H1 (cell line): ENCODE data around the gene ADAMTS6. TPM values are rescaled to one million over a fixed set of nuclear protein-coding genes. Genes with fewer than 3 reads are reported as not detected.

Experiments
- CTCF ChIA-PET: fragments of 300-600 bp; sonication (Branson Sonifier 250); formaldehyde crosslinking; loops from one replicate; lab custom pipeline; 2021; ENCODE audit not compliant: partially characterized antibody; lab: Charles Lee
- POLR2A ChIA-PET: fragments of 300-600 bp; sonication (Branson Sonifier 250); formaldehyde crosslinking; loops from one replicate; lab custom pipeline; 2021; ENCODE audit warnings: inconsistent platforms; ENCODE audit not compliant: partially characterized antibody; lab: Charles Lee
- DNase-seq, 2 experiments: peaks; one replicate each; pipeline versions ENCODE4 v3.0.0 to v3.0.0-alpha.2; 2010 to 2022; ENCODE audit warnings: low spot score in 2 of 2, low read depth in 1 of 2, mixed read lengths in 1 of 2
- FAIRE-seq: peaks from 2 replicates; lab custom pipeline; 2011; peaks lifted over from hg19 to GRCh38; lab: Jason Lieb, UNC
- H2AFZ ChIP-seq: 2 replicates; pipeline ENCODE4 v1.8.1; 2012; ENCODE audit warnings: low read length, inconsistent platforms
- H2AK5ac ChIP-seq: 2 replicates; pipeline ENCODE4 v1.6.1; 2013; ENCODE audit warnings: low read depth, low read length
- H2BK120ac ChIP-seq: replicated peaks from 2 replicates; pipeline ENCODE3; 2013; ENCODE audit warnings: low read depth, low read length, inconsistent platforms
- H2BK12ac ChIP-seq: 2 replicates; pipeline ENCODE4 v1.6.1; 2013; ENCODE audit warnings: low read depth, low read length
- H2BK15ac ChIP-seq: 2 replicates; pipeline ENCODE4 v1.6.1; 2013; ENCODE audit warnings: low read length
- H2BK20ac ChIP-seq: 2 replicates; pipeline ENCODE4 v1.6.1; 2013; ENCODE audit warnings: low read length
- H2BK5ac ChIP-seq: 2 replicates; pipeline ENCODE4 v1.6.1; 2013; ENCODE audit warnings: low read depth, low read length
- H3K14ac ChIP-seq: 2 replicates; pipeline ENCODE4 v1.6.1; 2013; ENCODE audit warnings: inconsistent platforms; ENCODE audit not compliant: insufficient read length
- H3K18ac ChIP-seq: 2 replicates; pipeline ENCODE4 v1.6.1; 2013; ENCODE audit warnings: low read length; ENCODE audit errors: extremely low read depth
- H3K23ac ChIP-seq: 2 replicates; pipeline ENCODE4 v1.6.1; 2013; ENCODE audit warnings: inconsistent platforms; ENCODE audit not compliant: insufficient read length
- H3K23me2 ChIP-seq: 2 replicates; pipeline ENCODE4 v1.6.1; 2013; ENCODE audit warnings: low read depth, low read length
- H3K27ac ChIP-seq: 2 replicates; pipeline ENCODE4 v1.6.1; 2011; ENCODE audit warnings: low read depth, low read length, inconsistent platforms
- H3K27me3 ChIP-seq, 4 experiments: replicated peaks in 1 of 4; 1 replicate in 1 of 4; 2 replicates in 3 of 4; pipeline versions ENCODE4 v1.6.1 to v1.8.1; 2011 to 2013; ENCODE audit warnings: low read length in 3 of 4, mild to moderate bottlenecking in 3 of 4, inconsistent platforms in 2 of 4, mixed read lengths in 2 of 4, moderate library complexity in 1 of 4; ENCODE audit not compliant: control insufficient read depth in 3 of 4, insufficient read depth in 3 of 4; ENCODE audit errors: extremely low read depth in 1 of 4
- H3K36me3 ChIP-seq, 4 experiments: 2 replicates each; pipeline versions ENCODE4 v1.6.1 to v1.8.1; 2011 to 2013; ENCODE audit warnings: mild to moderate bottlenecking in 4 of 4, low read length in 3 of 4, moderate library complexity in 2 of 4, control low read depth in 1 of 4, inconsistent platforms in 1 of 4; ENCODE audit not compliant: insufficient read depth in 4 of 4, control insufficient read depth in 2 of 4
- H3K4ac ChIP-seq: replicated peaks from 2 replicates; pipeline ENCODE3; 2013; ENCODE audit warnings: low read length, low read depth, mixed read lengths, inconsistent platforms; ENCODE audit not compliant: insufficient read length
- H3K4me1 ChIP-seq, 4 experiments: replicated peaks in 1 of 4; 1 replicate in 1 of 4; 2 replicates in 3 of 4; pipeline versions ENCODE4 v1.6.1 to v1.8.1; 2011 to 2013; ENCODE audit warnings: low read length in 3 of 4, inconsistent platforms in 2 of 4, mixed read lengths in 1 of 4; ENCODE audit not compliant: insufficient read depth in 4 of 4, control insufficient read depth in 3 of 4
- H3K4me2 ChIP-seq, 2 experiments: 2 replicates each; pipeline versions ENCODE4 v1.6.1 to v1.8.1; 2011 to 2013; ENCODE audit warnings: low read depth in 2 of 2, low read length in 2 of 2, control low read depth in 1 of 2, inconsistent platforms in 1 of 2, mild to moderate bottlenecking in 1 of 2; ENCODE audit not compliant: insufficient read depth in 1 of 2
- H3K4me3 ChIP-seq, 4 experiments: fragments of 200-600, 300-600 bp in 1 of 4; sonication (generic), shearing (Covaris generic), sonication (Bioruptor Twin) in 1 of 4; 2 replicates each; pipeline versions ENCODE4 v1.5.1 to v1.8.1; 2011 to 2016; ENCODE audit warnings: low read length in 4 of 4, low read depth in 3 of 4, control low read depth in 2 of 4, inconsistent platforms in 2 of 4, mild to moderate bottlenecking in 2 of 4, mixed read lengths in 1 of 4, moderate library complexity in 1 of 4; ENCODE audit not compliant: insufficient read depth in 2 of 4; ENCODE audit errors: extremely low read depth in 1 of 4
- H3K56ac ChIP-seq: replicated peaks from 2 replicates; pipeline ENCODE3; 2013; ENCODE audit warnings: low read depth, mild to moderate bottlenecking, mixed read lengths, low read length, inconsistent platforms; ENCODE audit not compliant: insufficient read length
- H3K79me1 ChIP-seq: 2 replicates; pipeline ENCODE4 v1.6.1; 2013; ENCODE audit warnings: low read depth, low read length, control low read depth
- H3K79me2 ChIP-seq, 2 experiments: 2 replicates each; pipeline versions ENCODE4 v1.6.1 to v1.8.1; 2012 to 2013; ENCODE audit warnings: low read length in 2 of 2, mild to moderate bottlenecking in 2 of 2, inconsistent platforms in 1 of 2; ENCODE audit not compliant: insufficient read depth in 2 of 2, control insufficient read depth in 1 of 2
- H3K9ac ChIP-seq, 4 experiments: replicated peaks in 1 of 4; 1 replicate in 1 of 4; 2 replicates in 3 of 4; pipeline versions ENCODE4 v1.6.1 to v1.8.1; 2011 to 2013; ENCODE audit warnings: low read depth in 3 of 4, low read length in 3 of 4, control low read depth in 2 of 4, mild to moderate bottlenecking in 2 of 4, moderate library complexity in 2 of 4, inconsistent platforms in 1 of 4; ENCODE audit errors: extremely low read depth in 1 of 4
- H3K9me3 ChIP-seq, 2 experiments: 2 replicates each; pipeline versions ENCODE4 v1.6.1 to v1.8.1; 2012 to 2013; ENCODE audit warnings: mild to moderate bottlenecking in 2 of 2, moderate library complexity in 2 of 2, control low read depth in 1 of 2, inconsistent platforms in 1 of 2, low read depth in 1 of 2, low read length in 1 of 2, mixed read lengths in 1 of 2; ENCODE audit not compliant: insufficient read depth in 2 of 2
- H4K20me1 ChIP-seq, 2 experiments: replicated peaks in 1 of 2; 2 replicates each; pipeline versions ENCODE3 to v1.8.1; 2011 to 2013; ENCODE audit warnings: inconsistent platforms in 2 of 2, low read length in 2 of 2, mild to moderate bottlenecking in 1 of 2; ENCODE audit not compliant: insufficient read depth in 2 of 2, control insufficient read depth in 1 of 2
- H4K5ac ChIP-seq: 2 replicates; pipeline ENCODE4 v1.6.1; 2013; ENCODE audit warnings: low read length, low read depth, mixed read lengths, inconsistent platforms; ENCODE audit not compliant: insufficient read length
- H4K8ac ChIP-seq: 2 replicates; pipeline ENCODE4 v1.8.0; 2013; ENCODE audit warnings: mild to moderate bottlenecking, moderate library complexity, low read length, inconsistent platforms; ENCODE audit not compliant: insufficient read depth; ENCODE audit errors: extremely low read depth
- H4K91ac ChIP-seq: replicated peaks from 2 replicates; pipeline ENCODE3; 2013; ENCODE audit warnings: low read length, mixed read lengths, inconsistent platforms; ENCODE audit not compliant: insufficient read length
- CEBPB ChIP-seq: IDR thresholded peaks from 2 replicates; pipeline ENCODE4 v1.6.1; 2012; ENCODE audit warnings: low read depth, low read length
- CHD1 ChIP-seq: IDR thresholded peaks from 2 replicates; pipeline ENCODE4 v1.6.1; 2012; ENCODE audit warnings: low read depth, low read length, improper control_type of control experiment
- CHD2 ChIP-seq: IDR thresholded peaks from 2 replicates; pipeline ENCODE4 v1.6.1; 2012; ENCODE audit warnings: low read length, improper control_type of control experiment
- KDM5A ChIP-seq: fragments of 200-600 bp; IDR thresholded peaks from 2 replicates; pipeline ENCODE4 v1.7.1; 2012; ENCODE audit warnings: mild to moderate bottlenecking, low read length, inconsistent platforms, mixed read lengths
- NANOG ChIP-seq: IDR thresholded peaks from 2 replicates; pipeline ENCODE4 v1.6.1; 2011; ENCODE audit warnings: low read length, low read depth, mild to moderate bottlenecking, inconsistent platforms; ENCODE audit not compliant: insufficient read depth, poor library complexity, severe bottlenecking
- RAD21 ChIP-seq, 2 experiments: IDR thresholded peaks in 1 of 2; conservative IDR thresholded peaks in 1 of 2; 2 replicates each; pipeline ENCODE4 v1.6.1; 2011; ENCODE audit warnings: low read depth in 2 of 2, low read length in 2 of 2, improper control_type of control experiment in 1 of 2, inconsistent platforms in 1 of 2, mild to moderate bottlenecking in 1 of 2, moderate library complexity in 1 of 2
- SIN3A ChIP-seq, 2 experiments: IDR thresholded peaks in 1 of 2; conservative IDR thresholded peaks in 1 of 2; 2 replicates each; pipeline ENCODE4 v1.6.1; 2011 to 2012; ENCODE audit warnings: low read length in 2 of 2, improper control_type of control experiment in 1 of 2, low read depth in 1 of 2, mild to moderate bottlenecking in 1 of 2
- SIX5 ChIP-seq: IDR thresholded peaks from 2 replicates; pipeline ENCODE4 v1.6.1; 2011; ENCODE audit warnings: mild to moderate bottlenecking, low read depth, low read length
- USF2 ChIP-seq: IDR thresholded peaks from 2 replicates; pipeline ENCODE4 v1.6.1; 2011; ENCODE audit warnings: low read length, improper control_type of control experiment
- WGBS, 2 experiments: shearing (Covaris generic) in 1 of 2; methylation state at CpG; one replicate each; pipeline versions ENCODE4 v1.1.6 to v1.1.7; 2013 to 2015; ENCODE audit warnings: low lambda C conversion rate in 2 of 2, mixed read lengths in 2 of 2, inconsistent platforms in 1 of 2, low coverage in 1 of 2, missing lambda C conversion rate in 1 of 2; ENCODE audit not compliant: insufficient replicate concordance in 2 of 2, insufficient coverage in 1 of 2, insufficient read length in 1 of 2; ENCODE audit errors: extremely low coverage in 1 of 2, missing lambda C conversion rate in 1 of 2; 5-methylcytosine and 5-hydroxymethylcytosine counted together
- polyA plus RNA-seq, 7 experiments: library from polyadenylated mRNA; depleted of rRNA in 3 of 7; stranded (reverse) in 5 of 7; unstranded in 2 of 7; fragments of >200 nt in 5 of 7; fragments of 200-250 nt in 2 of 7; gene quantifications; 1 replicate in 5 of 7; 2 replicates in 1 of 7; 4 replicates in 1 of 7; pipeline versions ENCODE4 v1.2.1 to v1.2.3, GENCODE V29; 2011 to 2013; ENCODE audit warnings: missing spikeins in 2 of 7, mixed read lengths in 2 of 7
- total RNA-seq: library from RNA; stranded (reverse); fragmentation: NEBNext Ultra II Directional; extraction: Animal tissue kit (Norgen Biotek cat#: 25700); gene quantifications from 2 replicates; pipeline ENCODE4 v1.2.1, GENCODE V29; 2021

The ADAMTS6 gene
- total and polyA plus RNA-seq, 2 of the 8 experiments (the other 6 are each of a cell fraction or from before 2014, with no cell fraction given), result 0.74 to 2.4 TPM

GRCh38 chr5:65334077-65334476 is 147.6 kb downstream of the ADAMTS6 start:
- Histone ChIP-seq H3K27me3 (no peaks in the 10 kb centered on the region), H3K14ac (no peak overlapping the region), H4K91ac (no peak overlapping the region), H3K79me2 (no peaks in the 10 kb centered on the region), H3K36me3 (no peaks in the 10 kb centered on the region), H3K4ac (no peak overlapping the region), H3K9me3 (no peaks in the 10 kb centered on the region), H3K4me1 (no peaks in the 10 kb centered on the region; a peak in 1 of 7 replicates), H2AFZ (no peak overlapping the region), H3K27ac (no peak overlapping the region), H3K23me2 (no peaks in the 10 kb centered on the region), H4K5ac (no peak overlapping the region), H3K23ac (no peak overlapping the region), H2AK5ac (no peak overlapping the region), H3K9ac (no peak overlapping the region), H2BK120ac (no peak overlapping the region), H2BK12ac (no peak overlapping the region), H2BK15ac (no peak overlapping the region), H3K4me2 (no peak overlapping the region), H3K56ac (no peak overlapping the region), H3K79me1 (no peaks in the 10 kb centered on the region), H4K8ac (no peak overlapping the region), H3K4me3 (no peak overlapping the region), H2BK5ac (no peak overlapping the region), H3K18ac (no peak overlapping the region), H2BK20ac (no peak overlapping the region), H4K20me1 (no peaks in the 10 kb centered on the region)
- DNase-seq (no peak), FAIRE-seq (no peak)
- no peak for TF ChIP-seq SIX5
- no peak for TF ChIP-seq CHD1
- no peak for TF ChIP-seq NANOG
- TF ChIP-seq USF2, result no peak
- TF ChIP-seq CEBPB, result no peak
- no peak for TF ChIP-seq SIN3A (conservative IDR thresholded peaks at IDR 0.05 in 1 of 2, IDR thresholded peaks at IDR 0.05 in 1 of 2; ENCODE audit: low read depth in 1 of 2, low read length in 2 of 2)
- TF ChIP-seq RAD21 (IDR thresholded peaks at IDR 0.05 in 1 of 2, conservative IDR thresholded peaks at IDR 0.05 in 1 of 2; ENCODE audit: low read depth in 2 of 2, low read length in 2 of 2), result no peak
- no peak for TF ChIP-seq CHD2
- TF ChIP-seq KDM5A, result no peak
- ChIA-PET POLR2A (no interaction called here), CTCF (no interaction called here)
- 91% methylated on average over 4 of the region's 4 CpGs; no CpG with 5 or more reads in 1 of the 2 experiments for WGBS, 2 experiments
